ENCODE results near the gene BCL2L11. TPM values are rescaled to one million over a fixed set of nuclear protein-coding genes. Genes with fewer than 3 reads are reported as not detected.

The BCL2L11 gene
- total and polyA plus RNA-seq, 10 of the 15 experiments (the other 5 are each of a cell fraction or from before 2014, with no cell fraction given): 0.29 to 10.1 (median 1.1) TPM

- TF ChIP-seq SMAD5 (IDR thresholded peaks at IDR 0.05; ENCODE audit: low read depth) (no peak), NR2C1 (IDR thresholded peaks at IDR 0.05) (no peak), ZNF592 (IDR thresholded peaks at IDR 0.05) (no peak)
- TF ChIP-seq, protein P1, sequence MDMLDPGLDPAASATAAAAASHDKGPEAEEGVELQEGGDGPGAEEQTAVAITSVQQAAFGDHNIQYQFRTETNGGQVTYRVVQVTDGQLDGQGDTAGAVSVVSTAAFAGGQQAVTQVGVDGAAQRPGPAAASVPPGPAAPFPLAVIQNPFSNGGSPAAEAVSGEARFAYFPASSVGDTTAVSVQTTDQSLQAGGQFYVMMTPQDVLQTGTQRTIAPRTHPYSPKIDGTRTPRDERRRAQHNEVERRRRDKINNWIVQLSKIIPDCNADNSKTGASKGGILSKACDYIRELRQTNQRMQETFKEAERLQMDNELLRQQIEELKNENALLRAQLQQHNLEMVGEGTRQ (IDR thresholded peaks at IDR 0.05; ENCODE audit: borderline replicate concordance, low read depth, low read length): no peak
These were observed 21.4 kb downstream of the BCL2L11 start (continued) for GRCh38 chr2:111142101-111142500.

DNA sequence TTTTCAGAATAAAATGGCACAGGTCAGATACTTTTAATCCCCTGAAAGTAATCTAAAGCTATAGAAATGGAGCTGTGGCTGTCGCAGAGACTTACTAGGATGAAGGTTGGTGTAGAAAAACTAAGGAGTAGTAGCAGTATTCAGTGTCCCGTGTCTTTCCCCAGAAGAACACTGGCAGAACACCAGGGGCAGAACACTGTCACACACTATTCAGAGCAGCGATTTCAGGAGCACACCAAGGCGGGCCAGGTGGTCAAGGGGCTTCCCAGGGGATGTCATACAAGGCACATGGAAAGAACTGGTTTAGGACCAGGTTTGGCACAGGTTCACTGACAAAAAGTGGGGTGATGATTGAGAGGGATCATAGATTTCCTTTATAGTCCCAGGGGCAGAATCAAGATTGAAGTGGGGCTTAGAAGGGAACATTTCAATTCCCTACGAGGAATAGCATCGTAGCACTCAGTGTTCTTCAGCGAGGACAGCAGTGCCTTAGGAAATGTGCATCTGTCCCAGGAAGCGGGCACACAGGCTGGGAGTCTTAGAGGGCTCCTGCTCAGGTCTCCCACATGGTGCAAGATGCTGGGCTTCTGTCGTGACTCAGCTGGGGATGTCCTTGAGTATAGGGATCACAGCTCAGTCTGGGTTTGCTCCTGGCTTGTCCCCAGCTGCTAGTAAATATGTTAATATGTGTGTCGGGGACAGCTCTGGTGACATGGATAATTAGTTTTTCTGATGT is 22.6 kb downstream of the BCL2L11 start:
- peaks cover 0 to 7% of the 10 kb centered on the region in 2 experiments; a peak in 2 of 4 replicates for H3K36me3 ChIP-seq (ENCODE audit: control insufficient read depth in 2 of 2, insufficient read depth in 2 of 2, low read length in 1 of 2)
- POLR2A ChIA-PET: interaction anchor here (1.0 kb wide), 1 partner anchor 18 kb away, joined by 3 read pairs; no protein-coding TSS in a partner anchor
- intact Hi-C loops (cut with micrococcal nuclease; ENCODE audit: unreplicated experiment): no loop called here

More for the DNA sequence above, 22.6 kb downstream of the BCL2L11 start:
- no peak for FAIRE-seq
- Histone ChIP-seq H2AFZ (ENCODE audit: control insufficient read depth, low read depth, low read length) (no peak overlapping the region), H3K27me3 (replicated peaks in 1 of 2; ENCODE audit: control insufficient read depth in 2 of 2, insufficient read depth in 2 of 2, low read length in 1 of 2) (no peaks in the 10 kb centered on the region; a peak in 2 of 4 replicates), H3K4me1 (ENCODE audit: control insufficient read depth, insufficient read depth, low read length) (peaks cover 6% of the 10 kb centered on the region), H3K27ac (ENCODE audit: control insufficient read depth, insufficient read depth) (no peak overlapping the region), H3K79me2 (ENCODE audit: control insufficient read depth, insufficient read depth, low read length) (no peaks in the 10 kb centered on the region), H3K4me2 (ENCODE audit: control insufficient read depth, insufficient read depth) (no peak overlapping the region), H3K4me3 (no peak overlapping the region), H3K9me3 (replicated peaks; ENCODE audit: control insufficient read depth, insufficient read depth, low read length) (peaks cover 5% of the 10 kb centered on the region; the same call in 2 of the 3 replicates), H4K20me1 (ENCODE audit: control insufficient read depth, insufficient read depth) (peaks cover 5% of the 10 kb centered on the region; the same call in 1 of the 2 replicates), H3K9ac (ENCODE audit: control insufficient read depth, insufficient read depth, low read length) (no peak overlapping the region)
- WGBS (ENCODE audit: insufficient coverage, insufficient replicate concordance, low lambda C conversion rate, missing lambda C conversion rate): 90% methylated on average over 10 of the region's 10 CpGs
- TF ChIP-seq IKZF1 (conservative IDR thresholded peaks at IDR 0.05) (no peak), RELB (IDR thresholded peaks at IDR 0.05; ENCODE audit: low read depth) (no peak), POLR2AphosphoS5 (IDR thresholded peaks at IDR 0.05; ENCODE audit: low read length) (peak; percentile 46; the same call in 1 of the 2 replicates), RBBP5 (conservative IDR thresholded peaks at IDR 0.05) (no peak), FOXM1 (IDR thresholded peaks at IDR 0.05; ENCODE audit: low read depth, low read length) (no peak), ESRRA (IDR thresholded peaks at IDR 0.05; ENCODE audit: low read length) (no peak), YY1 (IDR thresholded peaks at IDR 0.05; ENCODE audit: low read depth, low read length) (no peak)
- no peak for ATAC-seq
- RAD21 ChIA-PET (ENCODE audit: unreplicated experiment): interaction anchor here (1.2 to 3.0 kb wide), 7 partner anchors 12 to 53 kb away, joined by 3 to 17 read pairs (median 3); no protein-coding TSS in a partner anchor
- no peak for DNase-seq (ENCODE audit: low read depth, low spot score)
- in situ Hi-C loops (cut with MboI): no loop called here
- no TSS peak for BruUV-seq (replicated peaks)
- SMC1A ChIA-PET (ENCODE audit: uncharacterized antibody, unreplicated experiment): interaction anchor here (0.7 to 5.4 kb wide), 8 partner anchors 10 to 50 kb away, joined by 3 to 42 read pairs (median 6); no protein-coding TSS in a partner anchor
- CTCF ChIA-PET: interaction anchor here (1.2 to 2.5 kb wide), 6 partner anchors 10 to 82 kb away, joined by 3 to 8 read pairs (median 4); no protein-coding TSS in a partner anchor

Measured in GM12878 (cell line).